HG03108 (cell line): ENCODE measurements around the gene GALM.
"Not testable (repeated sequence)": the region's sequence is repeated elsewhere in the genome, so short reads cannot be mapped to it uniquely, and the experiment has no call there.

Source experiments
- ATAC-seq: cut with Tn5 transposase; IDR thresholded peaks from one replicate; pipeline ENCODE4 v1.9.1; 2021; ENCODE audit warnings: moderate library complexity; ENCODE audit not compliant: unreplicated experiment

Gene GALM

GRCh38 chr2:38708900-38709566 is 43.1 kb downstream of the GALM start:
- ATAC-seq: no peak

- no peak for ATAC-seq
Measured at GRCh38 chr2:38709567-38710194, 43.8 kb downstream of the GALM start.

GRCh38 chr2:38711558-38711957 is 45.6 kb downstream of the GALM start:
- ATAC-seq: no peak

GRCh38 chr2:38712413-38712812 is 46.5 kb downstream of the GALM start:
- no peak for ATAC-seq

- no peak for ATAC-seq
Measured at GRCh38 chr2:38712871-38713270, 47.0 kb downstream of the GALM start.

- ATAC-seq: no peak
Measured at GRCh38 chr2:38713338-38713737, 47.4 kb downstream of the GALM start.

- ATAC-seq: not testable (repeated sequence)
Measured at GRCh38 chr2:38714941-38715340, 49.0 kb downstream of the GALM start.

- ATAC-seq: no peak
Measured at GRCh38 chr2:38716185-38716584, 50.3 kb downstream of the GALM start.

- no peak for ATAC-seq
Measured at GRCh38 chr2:38718601-38719000, 52.7 kb downstream of the GALM start.

GRCh38 chr2:38719706-38720105 is 53.8 kb downstream of the GALM start:
- no peak for ATAC-seq

GRCh38 chr2:38720613-38721241 is 54.8 kb downstream of the GALM start:
- no peak for ATAC-seq

- peak; percentile 40 for ATAC-seq
Measured at GRCh38 chr2:38722271-38723061, 56.6 kb downstream of the GALM start.

GRCh38 chr2:38723173-38723572 is 57.3 kb downstream of the GALM start:
- peak; percentile 64 for ATAC-seq

- ATAC-seq: no peak
Measured at GRCh38 chr2:38727661-38728060, 61.7 kb downstream of the GALM start.

GRCh38 chr2:38728694-38729093 is 62.8 kb downstream of the GALM start:
- no peak for ATAC-seq

GRCh38 chr2:38731090-38731489 is 65.2 kb downstream of the GALM start:
- ATAC-seq: no peak

- ATAC-seq: no peak
Measured at GRCh38 chr2:38731684-38732221, 65.8 kb downstream of the GALM start.

GRCh38 chr2:38733300-38733971 is 67.5 kb downstream of the GALM start:
- no peak for ATAC-seq

- ATAC-seq: no peak
Measured at GRCh38 chr2:38734299-38735058, 68.6 kb downstream of the GALM start.

- ATAC-seq: no peak
Measured at GRCh38 chr2:38735999-38736320, 70.0 kb downstream of the GALM start.
